MM.1S (cell line): ENCODE data around the gene POLR1A.

ENCODE experiments used
- DNase-seq: peaks from one replicate; pipeline ENCODE4 v3.0.0-alpha.2; 2015
- H2AFZ ChIP-seq: fragments of 300-600 bp; sonication (generic); 2 replicates; pipeline ENCODE4 v1.6.0; 2016; ENCODE audit warnings: antibody characterized with exemption, low read length
- H3F3A ChIP-seq: fragments of 300-600 bp; sonication (generic); 2 replicates; pipeline ENCODE4 v1.6.1; 2016; ENCODE audit warnings: mild to moderate bottlenecking, antibody characterized with exemption, low read length, moderate library complexity, mixed read lengths; ENCODE audit not compliant: insufficient read depth
- H3K27ac ChIP-seq: fragments of 300-600 bp; sonication (generic); 2 replicates; pipeline ENCODE4 v1.5.1; 2016; ENCODE audit warnings: mild to moderate bottlenecking, low read length
- H3K27me3 ChIP-seq: fragments of 300-600 bp; sonication (generic); replicated peaks from 2 replicates; pipeline ENCODE4 v1.6.0; 2016; ENCODE audit warnings: low read length; ENCODE audit not compliant: insufficient read depth
- H3K36me3 ChIP-seq: fragments of 300-600 bp; sonication (generic); replicated peaks from 2 replicates; pipeline ENCODE4 v1.6.1; 2016; ENCODE audit warnings: mild to moderate bottlenecking, low read length, mixed read lengths; ENCODE audit not compliant: insufficient read depth
- H3K4me1 ChIP-seq: fragments of 300-600 bp; sonication (generic); 2 replicates; pipeline ENCODE4 v1.6.1; 2016; ENCODE audit warnings: low read length, mixed read lengths
- H3K4me2 ChIP-seq: fragments of 300-600 bp; sonication (generic); 2 replicates; pipeline ENCODE4 v1.6.0; 2016; ENCODE audit warnings: low read depth, low read length
- H3K4me3 ChIP-seq: fragments of 300-600 bp; sonication (generic); 2 replicates; pipeline ENCODE4 v1.5.1; 2016; ENCODE audit warnings: low read length, mixed read lengths
- H3K79me2 ChIP-seq: fragments of 300-600 bp; sonication (generic); 2 replicates; pipeline ENCODE4 v1.6.1; 2016; ENCODE audit warnings: mixed run types, low read length, mixed read lengths
- H3K9ac ChIP-seq: fragments of 300-600 bp; sonication (generic); 2 replicates; pipeline ENCODE4 v1.6.1; 2016; ENCODE audit warnings: low read length, mixed read lengths
- H3K9me2 ChIP-seq: fragments of 300-600 bp; sonication (generic); replicated peaks from 2 replicates; pipeline ENCODE4 v1.6.1; 2016; ENCODE audit warnings: mild to moderate bottlenecking, low read length, mixed read lengths; ENCODE audit not compliant: insufficient read depth
- H3K9me3 ChIP-seq: fragments of 300-600 bp; sonication (generic); replicated peaks from 2 replicates; pipeline ENCODE4 v1.6.1; 2016; ENCODE audit warnings: mild to moderate bottlenecking, low read length, mixed read lengths; ENCODE audit not compliant: insufficient read depth
- H4K20me1 ChIP-seq: fragments of 300-600 bp; sonication (generic); 2 replicates; pipeline ENCODE4 v1.6.1; 2016; ENCODE audit warnings: mild to moderate bottlenecking, low read length, moderate library complexity, mixed read lengths; ENCODE audit not compliant: insufficient read depth
- EZH2 ChIP-seq: fragments of 300-600 bp; sonication (generic); optimal IDR thresholded peaks from 2 replicates; pipeline ENCODE3; 2017; ENCODE audit warnings: low read depth, mild to moderate bottlenecking, antibody characterized with exemption, low read length, mixed read lengths
- EZH2phosphoT487 ChIP-seq: fragments of 300-600 bp; sonication (generic); IDR thresholded peaks from 2 replicates; pipeline ENCODE4 v1.6.1; 2018; ENCODE audit warnings: antibody characterized with exemption, low read length
- TF ChIP-seq, protein P1 (sequence below): fragments of 300-600 bp; sonication (generic); IDR thresholded peaks from 2 replicates; pipeline ENCODE4 v1.5.1; 2016; ENCODE audit warnings: antibody characterized with exemption, low read length, mixed read lengths

The POLR1A gene

DNA sequence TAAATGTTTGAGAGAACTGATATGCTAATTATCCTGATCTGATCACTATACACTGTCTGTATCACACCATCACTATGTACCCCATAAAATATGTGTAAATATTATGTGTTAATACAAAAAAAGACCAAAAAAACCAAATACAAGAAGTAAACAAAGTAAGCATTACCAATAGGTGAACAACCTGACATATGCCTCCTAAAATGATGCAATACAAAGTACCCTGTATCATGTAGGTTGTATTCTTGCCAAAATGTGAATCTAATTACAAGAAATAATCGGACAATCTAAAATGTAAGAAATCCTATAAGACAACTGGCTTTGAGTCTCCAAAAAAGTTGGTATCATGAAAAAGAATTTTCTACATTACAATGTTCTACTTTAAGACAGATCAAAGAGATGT is 7.8 kb downstream of the POLR1A start:
- Histone ChIP-seq H3K36me3 (peaks cover 6% of the 10 kb centered on the region; the same call in 1 of the 2 replicates), H3K4me2 (no peak overlapping the region), H3K9ac (no peak overlapping the region), H3K79me2 (peaks cover 91% of the 10 kb centered on the region), H3K9me2 (no peaks in the 10 kb centered on the region), H3K4me3 (no peak overlapping the region), H3K27ac (no peak overlapping the region), H3K9me3 (no peaks in the 10 kb centered on the region), H3K27me3 (no peaks in the 10 kb centered on the region), H4K20me1 (peaks cover 3% of the 10 kb centered on the region; the same call in 1 of the 2 replicates), H3K4me1 (0 out of 2 replicates have a peak, but pooled peaks cover 4% of the 10 kb centered on the region), H2AFZ (no peak overlapping the region), H3F3A (no peaks in the 10 kb centered on the region)
- no peak for DNase-seq
- TF ChIP-seq EZH2 = no peak
- TF ChIP-seq, protein P1, sequence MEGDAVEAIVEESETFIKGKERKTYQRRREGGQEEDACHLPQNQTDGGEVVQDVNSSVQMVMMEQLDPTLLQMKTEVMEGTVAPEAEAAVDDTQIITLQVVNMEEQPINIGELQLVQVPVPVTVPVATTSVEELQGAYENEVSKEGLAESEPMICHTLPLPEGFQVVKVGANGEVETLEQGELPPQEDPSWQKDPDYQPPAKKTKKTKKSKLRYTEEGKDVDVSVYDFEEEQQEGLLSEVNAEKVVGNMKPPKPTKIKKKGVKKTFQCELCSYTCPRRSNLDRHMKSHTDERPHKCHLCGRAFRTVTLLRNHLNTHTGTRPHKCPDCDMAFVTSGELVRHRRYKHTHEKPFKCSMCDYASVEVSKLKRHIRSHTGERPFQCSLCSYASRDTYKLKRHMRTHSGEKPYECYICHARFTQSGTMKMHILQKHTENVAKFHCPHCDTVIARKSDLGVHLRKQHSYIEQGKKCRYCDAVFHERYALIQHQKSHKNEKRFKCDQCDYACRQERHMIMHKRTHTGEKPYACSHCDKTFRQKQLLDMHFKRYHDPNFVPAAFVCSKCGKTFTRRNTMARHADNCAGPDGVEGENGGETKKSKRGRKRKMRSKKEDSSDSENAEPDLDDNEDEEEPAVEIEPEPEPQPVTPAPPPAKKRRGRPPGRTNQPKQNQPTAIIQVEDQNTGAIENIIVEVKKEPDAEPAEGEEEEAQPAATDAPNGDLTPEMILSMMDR = no peak
- no peak for TF ChIP-seq EZH2phosphoT487

DNA sequence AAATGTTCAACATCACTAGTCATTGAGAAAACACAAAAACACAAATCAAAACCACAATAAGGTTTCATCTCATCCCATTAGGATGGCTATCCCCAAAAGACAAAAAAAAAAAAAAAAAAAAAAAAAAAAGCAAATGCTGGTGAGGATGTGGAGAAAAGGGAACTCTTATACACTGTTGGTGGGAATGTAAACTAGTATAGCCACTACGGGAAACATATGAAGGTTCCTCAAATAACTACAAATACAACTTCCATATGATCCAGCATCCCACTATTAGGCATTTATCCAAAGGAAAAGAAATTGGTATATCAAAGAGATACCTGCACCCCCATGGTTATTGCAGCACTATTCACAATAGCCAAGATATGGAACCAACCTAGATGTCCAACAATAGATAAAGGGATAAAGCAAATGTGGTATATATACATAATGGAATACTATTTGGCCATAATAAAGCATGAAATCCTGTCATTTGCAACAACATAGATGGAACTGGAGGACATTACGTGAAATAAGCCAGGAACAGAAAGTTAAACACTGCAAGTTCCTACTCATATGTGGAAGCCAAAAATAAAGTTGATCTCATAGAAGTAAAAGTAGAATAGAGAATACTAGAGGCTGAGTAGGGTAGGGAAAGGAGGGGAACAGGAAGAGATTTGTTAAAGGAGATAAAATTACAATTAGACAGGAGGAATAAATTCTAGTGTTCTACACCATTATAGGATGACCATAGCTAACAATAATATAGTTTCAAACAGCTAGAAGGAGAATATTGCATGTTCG is 8.4 kb downstream of the POLR1A start:
- Histone ChIP-seq H3K9me3 (no peaks in the 10 kb centered on the region), H4K20me1 (peaks cover 3% of the 10 kb centered on the region; the same call in 1 of the 2 replicates), H3K4me1 (no peaks in the 10 kb centered on the region), H2AFZ (no peak overlapping the region), H3K9me2 (no peaks in the 10 kb centered on the region), H3K36me3 (peaks cover 6% of the 10 kb centered on the region; the same call in 1 of the 2 replicates), H3K27me3 (no peaks in the 10 kb centered on the region), H3F3A (no peaks in the 10 kb centered on the region), H3K9ac (no peak overlapping the region), H3K27ac (no peak overlapping the region), H3K79me2 (peaks cover 91% of the 10 kb centered on the region), H3K4me3 (no peak overlapping the region), H3K4me2 (no peak overlapping the region)
- no peak for DNase-seq
- TF ChIP-seq, protein P1 = no peak
- TF ChIP-seq EZH2phosphoT487 = no peak
- TF ChIP-seq EZH2 = no peak

DNA sequence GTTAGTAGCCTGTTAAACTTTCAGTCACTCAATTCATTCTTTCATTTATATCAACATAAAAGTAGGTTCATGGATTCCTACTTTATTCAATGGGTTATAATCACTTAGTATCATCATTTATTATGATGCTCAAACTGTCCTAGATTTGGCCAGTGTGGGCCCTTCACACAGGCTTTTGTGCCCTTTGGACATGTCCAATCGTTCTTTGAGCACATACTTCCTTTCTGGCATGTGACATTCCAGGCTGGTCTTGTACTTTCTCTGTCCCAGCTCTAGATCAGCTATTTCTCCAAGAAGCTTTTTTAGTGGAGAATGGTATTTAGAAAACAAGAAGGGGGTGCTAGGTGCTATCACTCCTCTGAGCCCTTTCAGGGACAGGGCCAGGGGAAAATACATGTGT is 11.5 kb downstream of the POLR1A start:
- no peak overlapping the region for H3K4me3 ChIP-seq
- no peak overlapping the region for H2AFZ ChIP-seq
- H3K9ac ChIP-seq = no peak overlapping the region
- no peaks in the 10 kb centered on the region for H3K9me3 ChIP-seq
- no peaks in the 10 kb centered on the region for H3K4me1 ChIP-seq
- no peaks in the 10 kb centered on the region; the same call in 1 of the 2 replicates for H4K20me1 ChIP-seq
- DNase-seq = no peak
- H3K4me2 ChIP-seq = no peak overlapping the region
- no peak overlapping the region for H3K27ac ChIP-seq
- no peaks in the 10 kb centered on the region for H3K27me3 ChIP-seq
- no peak for TF ChIP-seq EZH2phosphoT487
- peaks cover 11% of the 10 kb centered on the region for H3K36me3 ChIP-seq
- no peaks in the 10 kb centered on the region for H3K9me2 ChIP-seq
- peaks cover 69% of the 10 kb centered on the region for H3K79me2 ChIP-seq
- no peaks in the 10 kb centered on the region for H3F3A ChIP-seq
